GM10266 (cell line): Measurements from ENCODE around the gene HNMT.

Experiments
- DNase-seq: peaks from one replicate; pipeline ENCODE4 v3.0.0; 2012; ENCODE audit errors: extremely low spot score
- TF ChIP-seq, protein P1 (sequence below): IDR thresholded peaks from 2 replicates; pipeline ENCODE4 v1.5.1; 2012; ENCODE audit warnings: mild to moderate bottlenecking, low read depth; ENCODE audit not compliant: control insufficient read depth, insufficient read depth; ENCODE audit errors: missing control alignments

HNMT gene

DNA sequence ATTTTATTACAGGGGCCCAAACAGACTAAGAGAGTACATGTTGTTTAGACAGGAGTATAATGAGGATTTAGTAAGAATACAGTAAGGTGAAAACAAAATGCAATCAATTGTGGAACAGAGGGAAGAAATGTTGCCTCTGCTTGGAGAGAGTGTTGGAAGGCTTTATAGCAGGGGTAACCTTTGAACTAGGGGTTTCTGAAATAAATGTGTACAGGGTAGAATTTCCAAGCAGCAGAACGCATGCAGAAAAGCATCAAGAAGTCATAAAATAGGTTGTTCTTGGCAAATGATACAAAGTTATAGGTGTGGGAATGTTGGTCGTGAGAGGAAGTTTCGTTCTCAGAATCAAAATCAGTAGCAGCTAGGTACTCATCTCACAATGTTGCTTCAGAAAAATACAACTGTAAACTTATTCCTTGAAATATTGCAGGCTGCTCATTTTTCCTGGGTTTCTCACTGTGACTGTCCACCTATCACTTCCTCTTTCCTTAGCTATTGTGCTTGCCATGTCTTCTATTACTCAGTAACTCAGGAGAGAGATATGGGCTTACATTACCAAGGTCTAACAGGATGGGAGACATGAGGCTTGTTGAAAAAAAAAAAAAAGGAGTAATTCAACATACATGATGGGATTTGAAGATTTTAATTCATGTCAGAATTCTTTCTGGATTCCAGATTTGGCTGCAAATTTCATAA lies 17.1 kb upstream of the HNMT start:
- DNase-seq = no peak
- TF ChIP-seq, protein P1, sequence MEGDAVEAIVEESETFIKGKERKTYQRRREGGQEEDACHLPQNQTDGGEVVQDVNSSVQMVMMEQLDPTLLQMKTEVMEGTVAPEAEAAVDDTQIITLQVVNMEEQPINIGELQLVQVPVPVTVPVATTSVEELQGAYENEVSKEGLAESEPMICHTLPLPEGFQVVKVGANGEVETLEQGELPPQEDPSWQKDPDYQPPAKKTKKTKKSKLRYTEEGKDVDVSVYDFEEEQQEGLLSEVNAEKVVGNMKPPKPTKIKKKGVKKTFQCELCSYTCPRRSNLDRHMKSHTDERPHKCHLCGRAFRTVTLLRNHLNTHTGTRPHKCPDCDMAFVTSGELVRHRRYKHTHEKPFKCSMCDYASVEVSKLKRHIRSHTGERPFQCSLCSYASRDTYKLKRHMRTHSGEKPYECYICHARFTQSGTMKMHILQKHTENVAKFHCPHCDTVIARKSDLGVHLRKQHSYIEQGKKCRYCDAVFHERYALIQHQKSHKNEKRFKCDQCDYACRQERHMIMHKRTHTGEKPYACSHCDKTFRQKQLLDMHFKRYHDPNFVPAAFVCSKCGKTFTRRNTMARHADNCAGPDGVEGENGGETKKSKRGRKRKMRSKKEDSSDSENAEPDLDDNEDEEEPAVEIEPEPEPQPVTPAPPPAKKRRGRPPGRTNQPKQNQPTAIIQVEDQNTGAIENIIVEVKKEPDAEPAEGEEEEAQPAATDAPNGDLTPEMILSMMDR = no peak

- TF ChIP-seq, protein P1 = peak; percentile 48
- DNase-seq = peak; percentile 10
These were observed 16.4 kb upstream of the HNMT start for GRCh38 chr2:137947728-137948336.

DNA sequence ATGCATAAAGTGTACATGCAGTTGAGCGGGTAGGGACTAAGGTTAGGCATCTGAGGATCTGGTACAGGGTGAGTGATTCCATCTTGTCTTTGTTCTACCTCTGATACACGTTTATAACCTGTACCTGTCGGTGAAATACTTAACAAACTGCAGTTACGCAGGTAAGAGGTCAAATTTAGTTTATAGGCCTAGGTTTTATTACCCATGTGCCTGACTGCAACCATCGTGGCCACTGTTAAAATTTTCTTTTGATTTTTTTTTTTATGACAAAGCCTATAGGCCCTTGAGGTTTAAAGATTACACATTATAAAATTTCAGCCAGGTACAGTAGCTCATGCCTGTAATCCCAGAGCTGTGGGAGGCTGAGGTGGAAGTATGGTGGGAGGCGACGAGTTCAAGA lies 15.4 kb upstream of the HNMT start:
- TF ChIP-seq, protein P1 = no peak
- no peak for DNase-seq

GRCh38 chr2:137950238-137950637 lies 14.0 kb upstream of the HNMT start:
- TF ChIP-seq, protein P1 = no peak

GRCh38 chr2:137951586-137951985 lies 12.7 kb upstream of the HNMT start:
- no peak for DNase-seq
- TF ChIP-seq, protein P1 = no peak

More at GRCh38 chr2:137950238-137950637, 14.0 kb upstream of the HNMT start:
- no peak for DNase-seq

GRCh38 chr2:137952586-137953129 lies 11.6 kb upstream of the HNMT start:
- DNase-seq = no peak
- TF ChIP-seq, protein P1 = no peak

GRCh38 chr2:137955536-137955935 lies 8.7 kb upstream of the HNMT start:
- no peak for DNase-seq
- TF ChIP-seq, protein P1 = no peak
